ENCODE measurements around the gene ZFAND6.
"Not testable (repeated sequence)": the region's sequence is repeated elsewhere in the genome, so short reads cannot be mapped to it uniquely, and the experiment has no call there.

Gene ZFAND6

GRCh38 chr15:80015156-80015555, 44.3 kb upstream of the ZFAND6 start:
- intact Hi-C loops (cut with DNase I; ENCODE audit: low total_unique reads), result no loop called here
- no peak for DNase-seq
- no peaks in the 10 kb centered on the region for H3K27me3 ChIP-seq
- no peak overlapping the region for H3K4me3 ChIP-seq
- H3K36me3 ChIP-seq, result no peaks in the 10 kb centered on the region
- no peaks in the 10 kb centered on the region for H3K9me3 ChIP-seq
- no peak overlapping the region for H3K27ac ChIP-seq
- TF ChIP-seq, protein P1, sequence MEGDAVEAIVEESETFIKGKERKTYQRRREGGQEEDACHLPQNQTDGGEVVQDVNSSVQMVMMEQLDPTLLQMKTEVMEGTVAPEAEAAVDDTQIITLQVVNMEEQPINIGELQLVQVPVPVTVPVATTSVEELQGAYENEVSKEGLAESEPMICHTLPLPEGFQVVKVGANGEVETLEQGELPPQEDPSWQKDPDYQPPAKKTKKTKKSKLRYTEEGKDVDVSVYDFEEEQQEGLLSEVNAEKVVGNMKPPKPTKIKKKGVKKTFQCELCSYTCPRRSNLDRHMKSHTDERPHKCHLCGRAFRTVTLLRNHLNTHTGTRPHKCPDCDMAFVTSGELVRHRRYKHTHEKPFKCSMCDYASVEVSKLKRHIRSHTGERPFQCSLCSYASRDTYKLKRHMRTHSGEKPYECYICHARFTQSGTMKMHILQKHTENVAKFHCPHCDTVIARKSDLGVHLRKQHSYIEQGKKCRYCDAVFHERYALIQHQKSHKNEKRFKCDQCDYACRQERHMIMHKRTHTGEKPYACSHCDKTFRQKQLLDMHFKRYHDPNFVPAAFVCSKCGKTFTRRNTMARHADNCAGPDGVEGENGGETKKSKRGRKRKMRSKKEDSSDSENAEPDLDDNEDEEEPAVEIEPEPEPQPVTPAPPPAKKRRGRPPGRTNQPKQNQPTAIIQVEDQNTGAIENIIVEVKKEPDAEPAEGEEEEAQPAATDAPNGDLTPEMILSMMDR (IDR thresholded peaks at IDR 0.05), result no peak
- H3K4me1 ChIP-seq, result no peaks in the 10 kb centered on the region

DNA sequence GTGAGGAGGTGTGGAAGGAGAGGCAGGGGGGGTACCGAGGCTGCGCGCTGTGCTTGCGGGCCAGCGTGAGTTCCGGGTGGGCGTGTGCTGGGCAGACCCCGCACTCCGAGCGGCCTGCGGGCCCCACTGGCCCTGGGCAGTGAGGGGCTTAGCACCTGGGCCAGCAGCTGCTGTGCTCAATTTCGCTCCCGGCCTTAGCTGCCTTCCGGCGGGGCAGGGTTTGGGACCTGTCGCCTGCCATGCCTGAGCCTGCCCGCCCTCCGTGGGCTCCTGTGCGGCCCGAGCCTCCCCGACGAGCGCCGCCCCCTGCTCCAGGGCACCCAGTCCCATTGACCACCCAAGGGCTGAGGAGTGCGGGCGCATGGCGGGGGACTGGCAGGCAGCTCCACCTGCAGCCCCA, 43.0 kb upstream of the ZFAND6 start:
- H3K36me3 ChIP-seq; intact Hi-C loops (cut with DNase I; ENCODE audit: low total_unique reads); DNase-seq; H3K9me3 ChIP-seq; H3K4me1 ChIP-seq; H3K4me3 ChIP-seq; H3K27me3 ChIP-seq; H3K27ac ChIP-seq: not testable (repeated sequence)

DNA sequence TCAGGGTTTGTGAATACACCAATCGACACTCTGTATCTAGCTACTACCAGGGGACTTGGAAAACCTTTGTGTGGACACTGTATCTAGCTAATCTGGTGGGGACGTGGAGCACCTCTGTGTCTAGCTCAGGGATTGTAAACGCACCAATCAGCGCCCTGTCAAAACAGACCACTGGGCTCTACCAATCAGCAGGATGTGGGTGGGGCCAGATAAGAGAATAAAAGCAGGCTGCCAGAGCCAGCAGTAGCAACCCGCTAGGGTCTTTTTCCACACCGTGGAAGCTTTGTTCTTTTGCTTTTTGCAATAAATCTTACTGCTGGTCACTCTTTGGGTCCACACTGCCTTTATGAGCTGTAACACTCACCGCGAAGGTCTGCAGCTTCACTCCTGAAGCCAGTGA, 42.3 kb upstream of the ZFAND6 start:
- H3K4me3 ChIP-seq; H3K36me3 ChIP-seq; DNase-seq; intact Hi-C loops (cut with DNase I; ENCODE audit: low total_unique reads); H3K4me1 ChIP-seq; H3K9me3 ChIP-seq; H3K27ac ChIP-seq; H3K27me3 ChIP-seq: not testable (repeated sequence)

GRCh38 chr15:80019168-80019745, 40.2 kb upstream of the ZFAND6 start:
- intact Hi-C loops (cut with DNase I; ENCODE audit: low total_unique reads), result no loop called here
- H3K27me3 ChIP-seq, result peaks cover 0 to 6% of the 10 kb centered on the region in 2 donors
- no peak overlapping the region for H3K4me3 ChIP-seq
- H3K4me1 ChIP-seq, result no peaks in the 10 kb centered on the region
- H3K9me3 ChIP-seq, result no peaks in the 10 kb centered on the region
- no peak overlapping the region for H3K27ac ChIP-seq
- no peaks in the 10 kb centered on the region for H3K36me3 ChIP-seq
- TF ChIP-seq, protein P1 (IDR thresholded peaks at IDR 0.05), result no peak
- no peak for DNase-seq

- H3K27ac ChIP-seq; DNase-seq; intact Hi-C loops (cut with DNase I; ENCODE audit: low total_unique reads); H3K36me3 ChIP-seq; H3K4me3 ChIP-seq; H3K4me1 ChIP-seq; H3K27me3 ChIP-seq; H3K9me3 ChIP-seq: not testable (repeated sequence)
Measured at GRCh38 chr15:80020149-80020548, 39.3 kb upstream of the ZFAND6 start.

GRCh38 chr15:80020731-80021130, 38.7 kb upstream of the ZFAND6 start:
- DNase-seq, result no peak
- TF ChIP-seq, protein P1 (IDR thresholded peaks at IDR 0.05), result no peak
- Histone ChIP-seq H3K36me3 (no peaks in the 10 kb centered on the region), H3K27ac (no peak overlapping the region), H3K4me1 (no peaks in the 10 kb centered on the region), H3K9me3 (no peaks in the 10 kb centered on the region), H3K27me3 (peaks cover 0 to 8% of the 10 kb centered on the region in 2 donors), H3K4me3 (no peak overlapping the region)
- intact Hi-C loops (cut with DNase I; ENCODE audit: low total_unique reads), result no loop called here

DNA sequence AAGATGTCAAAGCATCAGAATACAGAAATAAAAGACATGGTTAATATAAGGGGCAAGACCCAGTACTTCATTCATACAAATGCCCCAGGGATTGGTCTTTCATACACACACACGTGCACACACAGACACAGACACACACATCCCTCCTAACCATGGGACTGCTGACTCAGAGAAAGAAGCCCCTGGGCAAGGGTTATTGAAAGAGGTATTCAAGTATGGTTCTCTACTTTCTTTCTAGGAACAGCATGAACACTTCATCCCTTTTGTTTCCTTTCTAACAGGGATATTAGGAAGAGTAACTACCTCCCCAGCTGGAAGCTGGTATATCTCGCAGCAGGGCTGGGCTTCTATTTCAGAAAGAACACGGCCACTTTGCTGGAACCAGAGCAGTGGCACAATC, 33.2 kb upstream of the ZFAND6 start:
- H3K27me3 ChIP-seq, result peaks cover 0 to 8% of the 10 kb centered on the region in 2 donors
- intact Hi-C loops (cut with DNase I; ENCODE audit: low total_unique reads), result no loop called here
- no peaks in the 10 kb centered on the region for H3K9me3 ChIP-seq
- TF ChIP-seq, protein P1 (IDR thresholded peaks at IDR 0.05), result no peak
- H3K36me3 ChIP-seq, result no peaks in the 10 kb centered on the region
- no peaks in the 10 kb centered on the region for H3K4me1 ChIP-seq
- no peak for DNase-seq
- H3K27ac ChIP-seq, result no peak overlapping the region
- H3K4me3 ChIP-seq, result no peak overlapping the region

Data from tibial artery (tissue), 4 donors.